Fibroblast of the aortic adventitia (primary cell): ENCODE data around the gene CCDC38. TPM values are rescaled to one million over a fixed set of nuclear protein-coding genes. Genes with fewer than 3 reads are reported as not detected.

Experiments
- DNase-seq: peaks from one replicate; pipeline ENCODE4 v3.0.0-alpha.2; 2010; ENCODE audit warnings: low read depth
- H3K4me3 ChIP-seq: 2 replicates; pipeline ENCODE4 v1.5.1; 2011; ENCODE audit warnings: low read depth, mild to moderate bottlenecking, control low read depth, low read length, moderate library complexity
- total RNA-seq: library from RNA; depleted of rRNA; stranded (reverse); fragments of >200 nt; gene quantifications from 2 replicates; pipeline ENCODE4 v1.2.3, GENCODE V29; 2012; ENCODE audit warnings: low replicate concordance
- TF ChIP-seq, protein P1 (sequence below): IDR thresholded peaks from 2 replicates; pipeline ENCODE4 v1.5.1; 2011; ENCODE audit warnings: mild to moderate bottlenecking, low read length, control low read depth, inconsistent platforms; ENCODE audit not compliant: insufficient read depth

The CCDC38 gene
- total RNA-seq, 1 donor, result not detected

GRCh38 chr12:95982602-95983001 lies 40.2 kb upstream of the CCDC38 start:
- no peak for DNase-seq
- H3K4me3 ChIP-seq, result no peak overlapping the region
- TF ChIP-seq, protein P1, sequence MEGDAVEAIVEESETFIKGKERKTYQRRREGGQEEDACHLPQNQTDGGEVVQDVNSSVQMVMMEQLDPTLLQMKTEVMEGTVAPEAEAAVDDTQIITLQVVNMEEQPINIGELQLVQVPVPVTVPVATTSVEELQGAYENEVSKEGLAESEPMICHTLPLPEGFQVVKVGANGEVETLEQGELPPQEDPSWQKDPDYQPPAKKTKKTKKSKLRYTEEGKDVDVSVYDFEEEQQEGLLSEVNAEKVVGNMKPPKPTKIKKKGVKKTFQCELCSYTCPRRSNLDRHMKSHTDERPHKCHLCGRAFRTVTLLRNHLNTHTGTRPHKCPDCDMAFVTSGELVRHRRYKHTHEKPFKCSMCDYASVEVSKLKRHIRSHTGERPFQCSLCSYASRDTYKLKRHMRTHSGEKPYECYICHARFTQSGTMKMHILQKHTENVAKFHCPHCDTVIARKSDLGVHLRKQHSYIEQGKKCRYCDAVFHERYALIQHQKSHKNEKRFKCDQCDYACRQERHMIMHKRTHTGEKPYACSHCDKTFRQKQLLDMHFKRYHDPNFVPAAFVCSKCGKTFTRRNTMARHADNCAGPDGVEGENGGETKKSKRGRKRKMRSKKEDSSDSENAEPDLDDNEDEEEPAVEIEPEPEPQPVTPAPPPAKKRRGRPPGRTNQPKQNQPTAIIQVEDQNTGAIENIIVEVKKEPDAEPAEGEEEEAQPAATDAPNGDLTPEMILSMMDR, result no peak

- no peak overlapping the region for H3K4me3 ChIP-seq
- TF ChIP-seq, protein P1, result no peak
- no peak for DNase-seq
Measured at GRCh38 chr12:95980437-95980836, 38.0 kb upstream of the CCDC38 start.

DNA sequence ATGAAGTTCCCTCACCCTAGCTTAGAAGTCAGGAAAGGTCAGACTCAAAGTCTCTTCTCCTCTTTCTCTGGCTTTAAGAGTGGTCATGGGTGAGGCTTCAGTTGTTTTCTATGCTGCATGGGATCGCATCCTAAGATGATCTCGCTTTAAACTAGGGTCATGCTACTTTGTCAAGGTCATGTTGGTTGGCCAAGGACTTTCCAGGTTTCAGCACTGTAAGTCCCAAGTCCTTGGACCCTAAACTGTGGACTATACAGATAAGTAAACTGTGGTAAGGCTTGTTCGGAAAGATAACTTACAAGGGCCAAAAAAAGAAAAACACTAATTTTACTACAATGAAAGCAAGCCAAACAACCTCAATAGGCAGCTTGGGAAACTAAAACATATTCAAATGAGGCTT lies 36.4 kb upstream of the CCDC38 start:
- H3K4me3 ChIP-seq, result no peak overlapping the region
- TF ChIP-seq, protein P1, result no peak
- no peak for DNase-seq

DNA sequence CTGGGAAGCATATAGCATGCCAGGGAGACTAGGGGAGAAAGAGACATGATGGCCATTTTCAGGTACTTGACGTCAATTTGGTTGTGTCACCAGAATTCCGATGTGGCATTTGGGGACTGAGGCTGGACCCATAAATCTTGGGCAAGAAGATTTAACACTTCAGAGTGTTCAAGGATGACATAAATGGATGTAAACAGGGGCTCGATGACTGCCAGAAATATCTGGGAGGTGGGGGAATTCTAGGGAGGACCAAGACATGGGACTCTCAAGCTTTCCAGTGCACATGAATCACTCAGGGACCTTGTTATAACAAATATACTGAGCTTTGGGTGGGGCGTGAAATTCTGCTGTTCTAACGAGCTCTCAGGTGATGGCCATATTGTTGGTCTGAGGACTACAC lies 35.9 kb upstream of the CCDC38 start:
- no peak for DNase-seq
- H3K4me3 ChIP-seq, result no peak overlapping the region
- TF ChIP-seq, protein P1, result no peak

GRCh38 chr12:95977764-95978305 lies 35.4 kb upstream of the CCDC38 start:
- no peak for DNase-seq
- TF ChIP-seq, protein P1, result no peak
- H3K4me3 ChIP-seq, result no peak overlapping the region

- DNase-seq, result peak; percentile 19
- TF ChIP-seq, protein P1, result no peak
- H3K4me3 ChIP-seq, result no peak overlapping the region
Measured at GRCh38 chr12:95976416-95976832, 34.0 kb upstream of the CCDC38 start.

GRCh38 chr12:95975491-95975890 lies 33.1 kb upstream of the CCDC38 start:
- TF ChIP-seq, protein P1, result no peak

More at GRCh38 chr12:95975491-95975890, 33.1 kb upstream of the CCDC38 start:
- H3K4me3 ChIP-seq, result no peak overlapping the region
- no peak for DNase-seq
